GM18502 (cell line): ENCODE data around the gene NLK.
"Not testable (repeated sequence)": the region's sequence is repeated elsewhere in the genome, so short reads cannot be mapped to it uniquely, and the experiment has no call there.

Source experiments
- ATAC-seq: cut with Tn5 transposase; IDR thresholded peaks from one replicate; pipeline ENCODE4 v1.9.1; 2021; ENCODE audit warnings: mild to moderate bottlenecking; ENCODE audit not compliant: unreplicated experiment, poor library complexity

NLK gene

DNA sequence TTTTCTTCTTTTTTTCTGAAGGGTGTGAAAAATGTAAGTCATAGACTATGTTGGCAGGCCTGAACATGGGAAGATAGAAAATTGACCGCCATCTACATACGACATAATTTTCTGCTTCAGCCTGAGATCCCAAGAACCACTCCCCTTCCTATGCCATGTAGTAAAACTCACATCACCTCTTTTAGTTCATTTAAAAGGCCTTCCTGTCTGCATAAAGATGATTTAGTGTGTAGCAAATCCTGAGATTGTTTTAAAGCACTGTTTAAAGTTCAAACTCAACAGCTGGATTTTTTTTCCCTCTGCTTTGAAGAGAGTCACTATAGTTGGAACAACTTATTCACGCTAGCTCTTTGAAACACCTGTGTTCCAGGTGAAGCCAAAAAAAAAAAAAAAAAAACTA lies 101.5 kb downstream of the NLK start:
- ATAC-seq: no peak

DNA sequence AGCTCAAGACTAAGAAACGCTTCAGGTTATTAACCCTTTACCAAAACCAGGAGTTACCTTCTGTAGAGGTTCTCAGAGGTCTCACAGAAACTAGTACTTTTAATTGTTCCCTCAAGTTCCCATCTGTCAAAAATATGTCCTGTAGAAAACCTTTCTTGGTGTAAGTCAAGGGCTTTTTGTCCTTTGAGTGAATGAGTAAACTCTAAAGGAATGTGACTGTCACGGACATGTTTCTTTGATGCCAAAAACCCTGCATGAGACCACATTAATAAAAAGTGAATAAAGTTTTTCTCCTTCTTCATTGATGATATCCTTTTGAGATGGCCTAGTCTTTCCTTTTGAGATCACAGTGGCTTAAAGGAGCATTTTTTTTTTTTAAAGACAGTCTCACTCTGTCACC lies 102.9 kb downstream of the NLK start:
- no peak for ATAC-seq

DNA sequence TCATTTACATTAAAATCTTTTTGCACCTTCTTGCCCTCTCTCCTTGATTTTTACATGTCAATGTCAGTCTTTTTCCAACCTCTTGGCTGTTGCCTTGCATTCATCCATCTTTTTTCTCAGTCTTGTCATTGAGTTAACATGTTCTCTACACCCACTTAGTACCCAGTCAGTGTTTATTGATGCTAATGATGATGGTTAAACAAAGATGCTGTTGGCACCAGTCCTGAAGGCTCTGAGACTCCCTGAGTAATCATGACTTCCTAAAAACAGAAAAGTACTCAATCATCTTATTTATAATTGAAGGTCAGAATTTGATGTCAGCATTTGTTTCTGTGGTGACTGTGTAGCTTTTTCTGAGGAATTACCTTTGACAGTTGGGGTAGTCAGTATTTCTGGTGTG lies 104.5 kb downstream of the NLK start:
- ATAC-seq: no peak

DNA sequence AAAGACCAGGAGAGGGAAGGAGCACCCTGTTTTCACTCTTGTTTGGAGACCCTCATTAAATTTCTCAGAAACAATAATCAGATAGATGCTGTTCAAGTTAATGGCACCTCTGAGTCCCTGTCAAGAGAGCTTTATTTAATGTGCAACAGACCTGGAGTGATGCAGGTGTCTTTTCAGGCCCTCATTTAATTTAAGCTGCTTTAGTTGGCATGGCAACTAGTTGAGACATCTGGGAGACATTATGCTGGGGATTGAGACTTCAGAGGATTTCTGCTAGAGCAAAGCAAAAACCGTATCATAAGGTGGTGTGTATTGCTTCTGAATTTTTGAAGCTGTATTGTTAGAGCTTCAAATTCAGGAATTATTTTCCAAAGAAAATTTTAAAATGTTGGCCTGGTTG lies 108.5 kb downstream of the NLK start:
- no peak for ATAC-seq

DNA sequence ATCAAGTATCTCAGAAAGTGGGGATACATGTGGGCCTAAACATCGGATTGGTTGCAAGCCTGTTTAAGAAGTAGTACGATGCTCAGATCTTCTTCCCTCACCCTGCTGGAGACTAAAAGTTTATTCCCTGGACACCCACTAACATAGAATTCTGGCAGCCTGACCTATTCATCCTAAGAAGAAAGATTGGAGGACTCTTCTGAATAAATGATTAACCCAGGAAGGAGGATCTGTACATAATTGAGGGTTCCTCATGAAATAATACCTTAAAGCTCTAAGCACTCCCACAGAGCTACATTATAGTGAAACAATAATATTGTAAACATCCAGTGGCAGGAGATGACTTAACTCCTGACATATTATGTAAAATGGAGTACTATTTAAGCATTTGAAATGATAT lies 111.7 kb downstream of the NLK start:
- ATAC-seq: no peak

DNA sequence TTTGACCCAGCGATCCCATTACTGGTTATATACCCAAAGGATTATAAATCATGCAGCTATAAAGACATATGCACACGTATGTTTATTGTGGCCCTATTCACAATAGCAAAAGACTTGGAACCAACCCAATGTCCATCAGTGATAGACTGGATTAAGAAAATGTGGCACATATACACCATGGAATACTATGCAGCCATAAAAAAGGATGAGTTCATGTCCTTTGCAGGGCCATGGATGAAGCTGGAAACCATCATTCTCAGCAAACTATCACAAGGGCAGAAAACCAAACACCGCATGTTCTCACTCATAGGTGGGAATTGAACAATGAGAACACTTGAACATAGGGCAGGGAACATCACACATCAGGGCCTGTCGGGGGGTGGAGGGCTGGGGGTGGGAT lies 112.9 kb downstream of the NLK start:
- not testable (repeated sequence) for ATAC-seq

DNA sequence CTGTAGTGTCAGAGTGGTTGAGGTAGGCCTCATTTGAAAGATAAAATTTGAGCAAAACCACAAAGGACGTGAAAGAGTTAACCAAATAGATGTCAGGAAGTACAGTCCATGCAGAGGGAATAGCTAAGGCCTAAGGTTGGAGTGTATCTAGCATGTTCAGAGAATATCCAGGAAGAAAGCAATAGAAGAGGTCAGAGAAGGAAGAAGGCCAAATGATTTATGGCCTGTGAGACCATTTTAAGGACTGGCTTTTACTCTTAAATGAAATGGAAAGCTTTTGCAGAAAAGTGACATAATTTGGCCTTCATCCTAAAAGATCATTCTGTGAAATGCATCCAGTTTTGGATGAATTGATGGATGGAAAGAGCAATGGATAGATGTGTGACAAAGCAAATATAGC lies 116.5 kb downstream of the NLK start:
- ATAC-seq: no peak

DNA sequence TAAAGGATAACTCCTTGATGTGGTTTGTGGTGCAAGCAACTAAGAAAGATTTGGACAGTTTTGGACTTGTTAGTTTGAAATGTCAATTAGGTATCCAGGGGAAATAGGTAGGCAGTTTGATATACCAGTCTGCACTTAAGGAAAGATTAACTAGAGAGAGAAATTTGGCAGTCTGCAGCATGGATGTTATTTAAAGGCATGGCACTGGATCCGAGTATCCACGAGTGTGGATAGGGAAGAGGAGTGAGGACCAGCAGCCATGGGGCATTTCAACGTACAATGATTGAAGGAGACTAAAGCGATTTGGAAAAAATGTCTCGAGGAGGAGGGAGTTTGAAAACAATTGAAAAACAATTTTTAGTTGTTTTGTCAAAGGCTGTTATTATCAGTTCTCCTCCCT lies 117.4 kb downstream of the NLK start:
- ATAC-seq: no peak

DNA sequence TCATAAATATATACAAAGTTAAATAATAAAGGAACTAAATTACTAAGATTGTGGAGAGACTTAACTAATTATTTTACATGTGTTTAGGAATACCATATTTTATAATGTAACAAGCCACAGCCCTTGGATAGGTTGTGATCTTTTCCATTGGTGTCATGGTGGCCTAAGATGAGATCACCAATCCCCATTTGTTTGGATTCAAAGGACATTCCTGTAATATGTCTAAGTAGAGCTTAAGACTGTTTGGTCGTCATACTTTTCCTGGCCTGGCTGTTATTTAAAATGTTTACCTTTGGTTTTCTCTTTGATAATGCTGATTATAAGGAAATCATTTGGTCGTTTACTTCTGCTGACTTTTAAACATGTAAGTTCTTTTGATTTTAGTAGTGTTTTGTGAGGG lies 118.1 kb downstream of the NLK start:
- no peak for ATAC-seq

DNA sequence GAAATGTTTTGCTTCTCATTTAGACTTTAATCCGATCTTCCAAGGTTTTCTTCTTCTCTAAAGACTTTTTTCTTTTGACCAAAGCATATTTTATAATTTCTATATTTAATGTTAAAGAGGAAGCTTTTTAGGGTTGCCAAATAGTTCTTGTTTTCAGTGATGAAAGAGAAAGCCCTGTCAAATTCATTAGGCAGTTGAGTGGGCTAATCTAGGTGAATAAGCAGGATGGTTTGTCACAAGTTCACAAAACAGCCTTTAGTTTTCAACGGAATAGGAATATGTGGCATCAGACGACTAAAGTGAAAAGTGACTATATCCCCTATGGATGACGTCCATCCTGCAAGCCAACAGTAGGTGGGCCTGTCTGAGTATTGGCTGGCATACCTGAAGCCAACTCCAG lies 118.8 kb downstream of the NLK start:
- ATAC-seq: no peak

DNA sequence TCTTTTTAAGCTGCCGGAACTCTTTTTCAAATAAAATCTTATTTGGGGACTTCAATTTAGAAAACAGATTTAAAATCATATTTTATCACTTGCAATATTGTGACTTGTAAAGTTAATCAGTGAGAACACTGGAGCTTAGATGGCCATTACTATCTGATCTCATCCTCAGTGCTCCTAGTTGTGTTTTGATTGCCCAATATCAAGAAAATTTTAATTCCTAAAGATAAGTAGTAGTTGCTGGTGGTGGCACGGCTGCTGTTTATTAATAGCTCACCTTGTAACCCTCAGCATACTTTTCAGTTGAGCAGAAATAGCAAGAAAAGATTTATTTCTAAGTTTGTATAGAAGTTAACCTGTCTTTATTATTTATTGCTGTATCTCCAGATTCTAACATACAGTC lies 124.0 kb downstream of the NLK start:
- no peak for ATAC-seq

DNA sequence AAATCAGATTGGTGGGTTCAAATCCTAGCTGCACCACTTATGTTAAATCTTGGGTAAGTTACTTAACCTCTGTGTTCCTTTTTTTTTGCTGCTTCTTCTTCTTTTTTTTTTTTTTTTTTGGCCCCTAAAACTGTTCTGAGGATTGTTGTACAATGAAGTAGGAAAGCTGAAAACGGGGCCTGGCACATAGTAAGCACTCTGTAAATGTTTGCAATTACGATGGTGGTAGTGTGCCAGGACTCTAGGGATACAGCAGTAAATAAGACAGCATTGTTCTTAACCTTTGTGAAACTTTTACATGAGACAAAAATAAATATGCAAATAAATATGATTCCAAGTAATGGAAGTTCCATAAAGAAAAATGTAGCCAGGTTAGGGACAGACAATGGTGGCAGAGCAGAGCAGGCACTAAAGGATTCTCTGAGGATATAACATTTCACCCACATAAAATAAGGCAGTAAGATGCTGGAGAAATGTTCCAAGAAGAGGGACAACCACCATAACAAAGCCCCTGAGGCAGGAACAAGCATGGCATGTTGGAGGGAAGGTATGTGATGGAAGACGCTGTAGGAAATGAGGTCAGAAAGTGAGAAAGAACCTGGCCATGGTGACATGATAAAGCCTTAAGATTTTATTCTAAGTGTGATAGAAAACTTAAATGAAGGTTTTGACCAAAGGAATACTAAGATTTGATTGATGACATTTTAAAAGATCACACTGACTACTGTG lies 127.3 kb downstream of the NLK start:
- ATAC-seq: no peak

DNA sequence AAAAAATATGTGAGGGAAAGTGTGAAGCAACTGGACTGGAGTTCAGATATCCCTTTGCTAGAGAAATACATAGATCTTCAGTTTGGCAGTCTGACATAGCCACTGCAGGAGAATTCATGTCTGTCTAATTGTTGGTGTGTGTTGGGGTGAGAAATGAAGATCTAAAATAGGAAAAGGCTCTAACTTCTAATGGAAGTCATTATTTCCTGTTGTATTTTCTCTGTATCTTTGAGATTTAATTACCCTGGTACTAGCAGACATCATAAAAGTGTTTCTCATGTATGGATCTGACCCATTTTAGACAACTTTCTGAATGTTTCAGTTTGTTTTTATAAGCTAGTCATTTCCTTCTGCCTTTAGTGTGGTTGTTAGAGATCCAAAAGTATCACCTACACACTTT lies 128.3 kb downstream of the NLK start:
- no peak for ATAC-seq

DNA sequence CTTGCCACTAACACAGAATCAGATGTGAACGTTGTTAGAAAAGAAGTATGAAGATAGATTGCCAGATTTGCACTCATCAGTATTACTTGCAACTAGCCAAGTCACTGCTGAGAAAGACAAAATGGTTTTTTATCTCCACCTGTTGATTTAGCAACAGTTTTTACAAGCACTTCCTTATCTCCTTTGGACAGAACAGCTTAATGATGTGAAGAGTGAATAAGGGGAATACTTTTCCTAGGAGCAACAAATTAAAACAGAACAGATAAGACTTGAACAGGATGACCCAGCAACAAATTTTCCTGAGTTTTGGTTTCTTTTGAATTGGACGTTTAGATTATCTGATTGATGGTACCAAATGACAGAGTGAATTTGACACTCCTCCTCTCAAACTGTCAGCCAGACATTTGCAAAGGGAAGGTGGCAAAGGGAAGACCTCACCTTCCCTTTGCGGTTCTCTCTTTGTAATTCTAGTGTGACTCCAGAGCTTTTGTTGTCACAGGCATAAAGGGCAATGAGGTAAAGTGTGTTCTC lies 130.6 kb downstream of the NLK start:
- no peak for ATAC-seq

DNA sequence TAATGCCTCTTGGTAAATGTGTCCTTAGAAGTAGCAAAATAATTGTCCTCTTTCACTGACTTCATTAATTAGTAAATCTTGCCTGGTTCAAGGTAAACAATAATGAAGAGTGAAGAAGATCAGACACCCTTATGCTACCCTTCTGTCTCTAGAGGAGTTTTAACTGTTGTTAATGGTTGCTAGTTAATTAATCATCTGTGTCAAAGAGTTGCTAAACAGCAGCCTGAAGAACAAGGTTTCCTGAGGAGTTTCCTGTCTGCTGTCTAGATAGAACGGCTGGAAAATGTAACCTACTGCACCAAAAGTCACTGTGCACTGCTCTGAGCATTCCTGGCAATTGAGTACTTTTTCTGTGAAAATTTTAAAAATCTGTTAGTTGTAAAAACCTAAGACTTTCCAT lies 131.3 kb downstream of the NLK start:
- ATAC-seq: no peak

DNA sequence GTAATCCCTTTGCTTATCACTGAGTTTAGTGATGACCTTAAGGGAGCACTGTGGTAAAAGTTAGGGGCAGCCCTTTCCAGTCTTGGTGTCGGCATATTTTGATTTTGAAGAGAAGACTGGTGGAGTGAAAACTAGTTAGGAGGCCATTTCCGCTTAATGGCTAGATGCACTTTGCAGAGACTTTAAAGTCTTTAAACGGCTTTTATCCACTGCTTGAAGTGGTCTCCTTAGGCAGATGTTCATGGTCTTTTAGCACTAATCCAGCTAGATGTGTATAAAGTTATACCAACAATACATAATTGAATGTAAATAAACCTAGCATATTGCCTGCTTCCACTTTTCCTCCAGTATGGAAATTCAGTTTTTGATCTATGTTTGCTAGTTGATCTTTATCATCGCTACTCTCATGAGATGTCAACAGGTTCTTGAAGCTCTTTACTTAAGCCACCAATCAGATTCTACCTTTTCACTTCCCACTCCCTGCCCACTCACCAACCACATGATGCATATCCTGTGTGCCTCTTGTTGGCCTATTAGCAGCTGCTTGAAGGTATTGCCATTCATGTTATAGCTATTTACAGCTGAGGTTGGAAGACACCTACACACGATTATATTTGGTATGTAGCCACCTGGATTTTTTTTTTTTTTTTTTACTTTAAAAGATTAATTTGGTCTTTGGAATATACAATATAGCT lies 132.0 kb downstream of the NLK start:
- no peak for ATAC-seq

DNA sequence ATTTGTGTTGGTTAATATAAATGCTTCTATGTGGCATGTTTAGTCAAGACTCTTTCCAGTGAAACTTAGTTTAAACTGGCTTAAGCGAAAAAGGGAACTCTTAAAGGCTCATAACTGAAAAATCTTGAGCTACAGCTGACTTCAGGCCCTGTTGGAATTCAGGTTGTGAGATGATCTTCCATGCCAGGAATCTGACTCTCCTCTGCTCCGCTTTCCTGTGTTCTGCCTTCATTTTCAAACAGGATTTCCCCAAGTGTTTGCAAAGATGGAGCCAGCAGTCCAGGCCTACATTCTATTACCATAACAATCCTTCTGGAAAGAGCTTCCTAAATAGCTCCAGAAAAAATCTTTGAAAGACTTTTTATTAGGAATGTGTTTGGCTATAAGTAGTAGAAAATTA lies 134.9 kb downstream of the NLK start:
- ATAC-seq: no peak

DNA sequence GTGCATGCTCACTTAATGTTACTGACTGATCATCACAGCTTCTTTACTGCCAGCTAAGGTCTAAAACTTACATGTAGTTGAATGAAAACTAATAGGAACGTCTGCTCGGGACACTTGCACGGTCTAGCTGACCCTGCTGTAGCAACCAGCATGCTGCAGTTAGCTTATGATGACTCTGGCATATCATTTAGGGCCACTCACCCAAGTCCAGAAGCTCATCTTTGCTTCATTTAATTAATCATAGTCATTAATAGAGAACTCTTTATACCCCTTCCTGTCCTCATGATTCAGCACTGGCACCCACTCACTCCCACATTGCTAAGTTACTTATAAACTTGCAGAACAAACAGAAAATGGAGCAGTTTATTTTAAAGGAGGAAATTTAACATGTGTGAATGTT lies 136.3 kb downstream of the NLK start:
- ATAC-seq: no peak

DNA sequence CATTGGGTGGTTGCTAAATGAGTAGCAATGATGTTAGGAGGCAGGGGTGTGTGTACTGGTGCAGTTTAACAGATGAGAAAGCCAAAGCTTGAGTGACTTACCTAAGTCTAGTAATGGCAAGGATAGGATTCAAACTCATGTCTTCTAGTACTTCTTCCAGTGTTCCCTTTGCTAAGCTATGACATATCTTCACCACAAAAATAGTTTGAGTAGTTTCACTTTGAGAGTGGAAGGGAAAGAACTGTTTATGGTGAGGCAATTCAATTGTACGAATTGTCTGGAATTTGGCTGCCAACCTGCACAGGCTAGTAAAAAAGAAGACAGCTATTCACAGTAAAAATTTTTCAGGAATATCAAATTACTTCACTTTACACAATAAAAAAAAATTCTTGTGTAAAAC lies 138.0 kb downstream of the NLK start:
- ATAC-seq: no peak

DNA sequence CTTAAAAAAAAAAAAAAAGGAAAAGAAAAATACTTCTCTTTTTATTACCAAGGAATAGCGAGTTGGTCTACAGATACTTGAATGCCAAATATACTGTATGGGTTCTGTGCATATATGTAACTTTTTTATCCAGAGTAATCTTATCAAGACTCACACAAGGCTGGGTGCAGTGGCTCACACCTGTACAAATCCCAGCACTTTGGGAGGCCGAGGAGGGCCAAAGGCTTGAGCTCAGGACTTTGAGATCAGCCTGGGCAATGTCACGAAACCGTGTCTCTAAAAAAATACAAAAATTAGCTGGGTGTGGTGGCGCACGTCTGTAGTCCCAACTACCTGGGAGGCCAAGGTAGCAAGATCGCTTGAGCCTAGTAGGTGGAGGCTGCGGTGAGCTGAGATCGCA lies 139.1 kb downstream of the NLK start:
- no peak for ATAC-seq

DNA sequence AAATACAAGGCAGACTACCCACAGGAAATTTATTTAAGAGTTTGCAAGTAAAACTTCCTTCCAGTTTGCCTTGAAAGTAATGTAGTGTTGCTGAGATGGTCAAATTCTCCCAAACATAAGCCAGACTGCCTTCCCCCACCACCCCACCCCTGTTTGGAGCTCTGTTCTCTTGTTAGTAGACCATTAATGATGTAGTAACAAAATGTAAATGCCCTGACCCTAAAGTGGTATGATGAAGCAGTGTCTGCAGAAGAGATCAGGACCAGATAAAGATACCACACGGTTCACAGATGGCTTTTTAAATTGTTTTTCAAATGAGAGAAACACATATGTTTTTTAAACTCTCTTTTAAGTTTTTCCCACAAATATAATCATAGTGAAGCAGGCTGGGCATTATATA lies 140.1 kb downstream of the NLK start:
- ATAC-seq: no peak

DNA sequence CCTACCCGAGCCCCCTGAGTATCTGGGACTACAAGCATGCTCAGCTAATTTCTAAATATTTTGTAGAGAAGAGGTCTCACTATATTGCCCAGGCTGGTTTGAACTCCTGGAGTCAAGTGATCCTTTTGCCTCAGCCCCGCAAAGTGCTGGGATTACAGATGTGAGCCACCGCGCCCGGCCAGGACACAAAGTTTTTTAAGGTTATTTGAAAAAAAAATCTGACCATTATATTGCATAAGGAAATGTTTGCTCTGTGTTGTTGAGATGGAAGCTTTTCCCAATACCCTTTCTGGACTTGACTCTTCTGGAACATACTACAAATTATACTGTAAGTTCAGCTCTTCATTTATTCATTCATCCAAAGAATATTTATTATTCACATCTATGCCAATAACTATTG lies 143.2 kb downstream of the NLK start:
- no peak for ATAC-seq
